Loucy (cell line): ENCODE results near the gene GLDN.

Experiments
- CTCF ChIP-seq: fragments of 200-600 bp; sonication (generic); conservative IDR thresholded peaks from 2 replicates; pipeline ENCODE4 v1.5.1; 2014; ENCODE audit warnings: mild to moderate bottlenecking, antibody characterized with exemption, low read length
- EZH2phosphoT487 ChIP-seq: fragments of 200-600 bp; IDR thresholded peaks from 2 replicates; pipeline ENCODE4 v1.6.1; 2018; ENCODE audit warnings: antibody characterized with exemption, mild to moderate bottlenecking, moderate library complexity, borderline replicate concordance

GRCh38 chr15:51444112-51444511, 102.7 kb downstream of the GLDN start:
- no peak for TF ChIP-seq CTCF
- TF ChIP-seq EZH2phosphoT487: no peak
